ENCODE data around the gene FCRLB. TPM values are rescaled to one million over a fixed set of nuclear protein-coding genes. Genes with fewer than 3 reads are reported as not detected.

The FCRLB gene
- total and polyA plus RNA-seq, 9 of the 15 experiments (the other 6 are each of a cell fraction or from before 2014, with no cell fraction given), result 0.20 to 4.6 (median 1.3) TPM

GRCh38 chr1:161738627-161739287, 17.4 kb downstream of the FCRLB start (continued):
- TF ChIP-seq NFXL1 (CRISPR knock-in tag; IDR thresholded peaks at IDR 0.05), result no peak
- no peak for TF ChIP-seq MYBL2 (IDR thresholded peaks at IDR 0.05; ENCODE audit: low read depth)
- TF ChIP-seq MYBL2 (CRISPR knock-in tag; IDR thresholded peaks at IDR 0.05; ENCODE audit: borderline replicate concordance), result no peak
- TF ChIP-seq ZNF354B (CRISPR knock-in tag; IDR thresholded peaks at IDR 0.05), result no peak
- no peak for TF ChIP-seq HNRNPLL (IDR thresholded peaks at IDR 0.05; ENCODE audit: low read depth, low read length, poor library complexity, severe bottlenecking)
- no peak for TF ChIP-seq BDP1 (IDR thresholded peaks at IDR 0.05; ENCODE audit: insufficient read depth, insufficient read length)
- TF ChIP-seq TFAM (CRISPR knock-in tag; conservative IDR thresholded peaks at IDR 0.05), result no peak
- TF ChIP-seq E2F6 (IDR thresholded peaks at IDR 0.05; ENCODE audit: borderline replicate concordance in 1 of 2, extremely low read depth in 1 of 2, insufficient read depth in 1 of 2, insufficient read length in 1 of 2, low read depth in 1 of 2, low read length in 1 of 2, poor library complexity in 1 of 2, severe bottlenecking in 1 of 2), result no peak
- TF ChIP-seq GATAD2A (IDR thresholded peaks at IDR 0.05), result peak; percentile 46; the same call in 1 of the 2 replicates
- no peak for TF ChIP-seq ZNF124 (CRISPR knock-in tag; IDR thresholded peaks at IDR 0.05)
- TF ChIP-seq ARNT (IDR thresholded peaks at IDR 0.05), result peak; percentile 83 to 86
- TF ChIP-seq CHCHD3 (CRISPR knock-in tag; IDR thresholded peaks at IDR 0.05), result no peak
- no peak for TF ChIP-seq ZNF398 (CRISPR knock-in tag; IDR thresholded peaks at IDR 0.05)
- no peak for TF ChIP-seq ZNF347 (CRISPR knock-in tag; IDR thresholded peaks at IDR 0.05; ENCODE audit: low read depth)
- TF ChIP-seq KDM5B (IDR thresholded peaks at IDR 0.05; ENCODE audit: insufficient replicate concordance, low read depth, low read length), result no peak
- no peak for TF ChIP-seq ZBTB7A (IDR thresholded peaks at IDR 0.05; ENCODE audit: borderline replicate concordance, control insufficient read depth, low read depth, low read length)
- TF ChIP-seq POLR3G (IDR thresholded peaks at IDR 0.05; ENCODE audit: extremely low read depth, insufficient read length, insufficient replicate concordance), result no peak
- no peak for TF ChIP-seq KLF13 (tag; IDR thresholded peaks at IDR 0.05; ENCODE audit: borderline replicate concordance, low read depth)
- TF ChIP-seq KLF6 (CRISPR knock-in tag; IDR thresholded peaks at IDR 0.05; ENCODE audit: borderline replicate concordance), result no peak
- no peak for TF ChIP-seq CUX1 (CRISPR knock-in tag; IDR thresholded peaks at IDR 0.05)

Data from K562 (cell line).